Measurements from ENCODE around the gene CACNA1I.

GRCh38 chr22:39592081-39593065 is 21.8 kb downstream of the CACNA1I start:
- TF ChIP-seq CTCF (IDR thresholded peaks at IDR 0.05) (no peak), EP300 (IDR thresholded peaks at IDR 0.05) (no peak), POLR2AphosphoS5 (IDR thresholded peaks at IDR 0.05) (peak in 1 of 4 donors; percentile 7), POLR2A (IDR thresholded peaks at IDR 0.05) (no peak)

Data from sigmoid colon (tissue), 4 donors.